ENCODE measurements around the gene EIF4B.

EIF4B gene

DNA sequence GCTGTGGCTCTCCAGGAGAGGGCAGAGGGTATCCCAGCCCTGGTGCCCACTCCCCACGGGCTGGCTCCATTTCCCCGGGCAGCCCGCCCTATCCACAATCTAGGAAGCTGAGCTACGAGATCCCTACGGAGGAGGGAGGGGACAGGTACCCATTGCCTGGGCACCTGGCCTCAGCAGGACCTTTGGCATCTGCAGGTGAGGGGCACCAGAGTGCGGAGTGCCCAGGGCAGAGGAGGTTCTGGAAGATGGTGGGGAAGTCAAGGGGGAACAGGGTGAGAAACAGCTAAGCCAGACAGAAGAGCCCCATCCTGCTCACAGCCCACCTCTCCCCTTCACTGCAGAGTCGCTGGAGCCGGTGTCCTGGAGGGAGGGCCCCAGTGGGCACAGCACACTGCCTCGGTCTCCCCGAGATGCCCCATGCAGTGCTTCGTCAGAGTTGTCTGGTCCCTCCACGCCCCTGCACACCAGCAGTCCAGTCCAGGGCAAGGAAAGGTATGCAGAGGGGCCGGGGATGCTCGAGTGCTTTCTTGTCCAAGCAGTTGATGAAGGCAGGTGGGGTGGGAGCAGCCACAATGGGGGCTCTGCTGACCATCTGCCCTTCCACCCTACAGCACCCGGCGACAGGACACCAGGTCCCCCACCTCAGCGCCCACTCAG, 53.9 kb downstream of the EIF4B start:
- DNase-seq, result no peak

GRCh38 chr12:53060721-53061276, 54.5 kb downstream of the EIF4B start:
- no peak for DNase-seq

GRCh38 chr12:53061404-53062010, 55.3 kb downstream of the EIF4B start:
- no peak for DNase-seq

GRCh38 chr12:53062011-53062961, 56.0 kb downstream of the EIF4B start:
- no peak for DNase-seq

DNA sequence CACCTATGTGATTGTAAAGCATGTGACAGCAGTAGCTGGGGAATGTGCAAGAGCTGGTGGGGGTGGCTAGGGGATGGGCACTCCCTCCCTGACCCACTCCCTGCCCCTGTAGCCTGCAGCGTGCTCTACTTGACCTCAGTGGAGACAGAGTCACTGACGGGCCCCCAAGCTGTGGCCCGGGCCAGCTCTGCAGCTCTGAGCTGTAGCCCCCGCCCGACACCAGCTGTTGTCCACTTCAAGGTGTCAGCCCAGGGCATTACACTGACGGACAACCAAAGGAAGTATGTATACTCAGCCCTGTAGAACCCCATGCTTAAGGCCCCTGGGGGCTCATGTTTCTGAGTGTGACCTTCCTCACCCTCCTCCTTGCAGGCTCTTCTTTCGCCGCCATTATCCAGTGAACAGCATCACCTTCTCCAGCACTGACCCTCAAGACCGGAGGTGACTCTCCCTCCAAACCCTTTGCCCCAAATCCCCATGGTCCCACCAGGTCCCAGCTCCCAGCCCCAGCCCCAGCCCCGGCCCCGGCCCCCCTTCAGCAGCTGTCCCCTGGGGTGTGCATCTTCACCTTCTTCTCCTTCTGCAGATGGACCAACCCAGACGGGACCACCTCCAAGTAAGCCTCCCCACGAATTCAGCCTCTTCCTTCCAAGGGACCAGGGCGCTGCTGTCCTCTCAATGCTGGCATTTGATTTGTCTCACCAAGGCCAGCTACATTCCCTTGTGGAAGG, 56.9 kb downstream of the EIF4B start:
- DNase-seq, result no peak

GRCh38 chr12:53063708-53064612, 57.7 kb downstream of the EIF4B start:
- no peak for DNase-seq

- DNase-seq, result no peak
Measured at GRCh38 chr12:53064613-53065436, 58.6 kb downstream of the EIF4B start.

- DNase-seq, result no peak
Measured at GRCh38 chr12:53065470-53065869, 59.2 kb downstream of the EIF4B start.

GRCh38 chr12:53065975-53066931, 60.0 kb downstream of the EIF4B start:
- peak; percentile 48 to 62 for DNase-seq

DNA sequence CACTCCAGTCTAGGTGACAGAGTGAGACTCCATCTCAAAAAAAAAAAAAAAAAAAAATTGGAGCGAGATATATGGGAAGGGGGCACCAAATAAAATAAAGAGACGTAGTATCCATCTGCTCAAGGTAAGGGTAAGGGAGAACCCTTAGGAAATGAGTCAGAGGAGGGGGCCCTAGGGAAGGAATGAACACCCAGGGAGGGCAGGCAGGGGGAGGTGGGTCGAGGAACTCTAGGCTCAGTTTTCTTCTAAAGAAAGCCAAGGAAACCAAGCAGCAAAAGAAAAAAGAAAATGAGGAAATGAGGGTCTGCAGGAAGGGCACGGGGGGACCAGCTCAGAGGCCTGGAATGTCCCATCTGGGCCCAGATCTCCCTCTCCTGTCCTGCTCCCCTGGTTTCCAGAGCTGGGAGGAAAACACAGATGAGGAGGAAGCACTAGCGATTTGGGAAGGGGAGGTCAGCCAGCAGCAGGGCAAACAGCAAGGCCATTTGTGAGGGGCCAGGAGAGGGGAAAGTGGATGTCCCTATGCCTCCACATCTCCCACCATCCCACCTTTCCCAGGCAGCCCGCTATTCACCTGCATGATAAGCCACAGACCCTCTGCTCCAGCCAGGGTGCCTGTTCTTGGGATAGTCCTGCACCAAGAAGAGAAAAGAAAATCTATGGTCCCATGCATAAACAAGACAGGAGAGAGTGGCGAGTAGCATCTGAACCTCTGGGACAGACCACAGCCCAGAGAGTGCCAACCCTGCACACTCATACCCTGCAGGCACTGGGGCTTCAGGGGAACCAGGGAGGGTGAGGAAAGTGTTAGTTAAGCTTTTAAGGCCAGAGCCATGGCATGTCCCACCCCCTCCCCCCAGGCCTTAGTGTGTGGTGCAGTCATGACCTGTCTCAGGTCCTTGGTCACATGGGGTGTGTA, 61.1 kb downstream of the EIF4B start:
- no peak for DNase-seq

GRCh38 chr12:53067993-53068770, 61.9 kb downstream of the EIF4B start:
- no peak for DNase-seq

- no peak for DNase-seq
Measured at GRCh38 chr12:53068811-53069585, 62.7 kb downstream of the EIF4B start.

GRCh38 chr12:53069621-53070410, 63.6 kb downstream of the EIF4B start:
- DNase-seq, result no peak

- no peak for DNase-seq
Measured at GRCh38 chr12:53070877-53071492, 64.7 kb downstream of the EIF4B start.
